ENCODE results near the gene N4BP2L2. TPM values are rescaled to one million over a fixed set of nuclear protein-coding genes. Genes with fewer than 3 reads are reported as not detected.

N4BP2L2 gene
- total RNA-seq, 2 experiments from 2014 or later: 57.5 to 76.3 TPM

GRCh38 chr13:32413284-32413683 lies 125.3 kb downstream of the N4BP2L2 start:
- BruUV-seq (replicated peaks): no TSS peak
- no peaks in the 10 kb centered on the region for H3K9me3 ChIP-seq (ENCODE audit: low read length)
- H3K9me2 ChIP-seq (ENCODE audit: insufficient read depth, low read length): no peaks in the 10 kb centered on the region
- no peaks in the 10 kb centered on the region for H3K36me3 ChIP-seq (ENCODE audit: insufficient read depth, low read length)
- intact Hi-C loops (cut with micrococcal nuclease; ENCODE audit: unreplicated experiment): no loop called here
- ChIA-PET POLR2A (no interaction called here), CTCF (ENCODE audit: unreplicated experiment) (no interaction called here)
- no peaks in the 10 kb centered on the region for H3K4me1 ChIP-seq (ENCODE audit: insufficient read depth, low read length, poor library complexity, severe bottlenecking)
- no peak overlapping the region for H2AFZ ChIP-seq (ENCODE audit: low read length)
- H3K4me2 ChIP-seq (ENCODE audit: low read length): no peak overlapping the region
- H3K27ac ChIP-seq (ENCODE audit: low read depth, low read length, poor library complexity, severe bottlenecking): no peak overlapping the region
- TF ChIP-seq CTCF (conservative IDR thresholded peaks at IDR 0.05; ENCODE audit: low read length): no peak
- no peak for TF ChIP-seq EZH2phosphoT487 (IDR thresholded peaks at IDR 0.05; ENCODE audit: borderline replicate concordance, low read depth, low read length)
- H4K20me1 ChIP-seq (ENCODE audit: insufficient read depth, low read length): no peaks in the 10 kb centered on the region
- no peaks in the 10 kb centered on the region for H3K79me2 ChIP-seq (ENCODE audit: insufficient read depth, low read depth, low read length)
- no peak overlapping the region for H3K4me3 ChIP-seq (ENCODE audit: low read depth, low read length, poor library complexity, severe bottlenecking)
- no peak for DNase-seq (ENCODE audit: low spot score)

DNA sequence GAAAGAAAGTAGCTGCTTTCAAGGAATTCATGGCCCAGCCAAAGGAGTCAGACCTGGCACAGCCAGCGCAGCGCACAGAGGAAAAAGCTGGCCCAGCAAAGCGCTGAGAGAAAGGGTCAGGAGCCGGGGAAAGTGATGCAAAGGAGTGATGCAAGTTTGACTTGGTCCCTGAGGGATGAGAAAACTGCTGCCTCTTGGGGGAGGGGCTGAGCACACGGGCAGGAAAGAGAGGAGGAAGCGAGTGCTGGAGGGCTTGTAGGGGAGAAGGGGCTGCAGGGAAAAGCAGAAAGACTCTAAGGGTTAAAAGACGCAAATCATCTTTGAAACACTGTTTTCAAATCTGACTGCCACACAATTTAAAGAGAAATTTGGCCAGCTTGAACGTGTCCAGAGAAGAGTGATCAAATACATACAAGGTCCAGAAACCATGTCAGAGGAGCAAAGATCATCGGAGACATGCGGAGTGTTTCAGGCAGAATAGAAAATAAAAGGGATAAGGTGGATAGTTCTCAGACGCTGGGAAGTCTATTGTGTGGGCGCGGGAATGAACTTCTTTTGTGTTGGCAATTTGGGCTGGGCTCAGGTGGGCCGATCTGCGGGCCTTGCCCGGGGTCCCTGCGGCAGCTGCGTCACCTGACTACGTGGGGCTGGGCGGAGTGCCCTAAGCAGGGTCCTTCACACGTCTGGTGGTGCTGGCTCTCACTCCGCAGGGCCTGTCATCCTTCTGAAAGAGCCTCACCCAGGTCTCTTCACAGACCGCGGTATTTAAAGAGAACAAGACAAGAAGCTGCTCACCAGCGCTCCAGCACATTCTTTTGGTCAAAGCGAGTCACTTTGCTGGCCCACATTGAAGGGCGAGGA lies 128.8 kb downstream of the N4BP2L2 start:
- no peaks in the 10 kb centered on the region for H4K20me1 ChIP-seq (ENCODE audit: insufficient read depth, low read length)
- ChIA-PET CTCF (ENCODE audit: unreplicated experiment) (no interaction called here), POLR2A (no interaction called here)
- DNase-seq (ENCODE audit: low spot score): no peak
- BruUV-seq (replicated peaks): no TSS peak
- TF ChIP-seq EZH2phosphoT487 (IDR thresholded peaks at IDR 0.05; ENCODE audit: borderline replicate concordance, low read depth, low read length): no peak
- no peak for TF ChIP-seq CTCF (conservative IDR thresholded peaks at IDR 0.05; ENCODE audit: low read length)
- intact Hi-C loops (cut with micrococcal nuclease; ENCODE audit: unreplicated experiment): no loop called here
- no peaks in the 10 kb centered on the region for H3K9me2 ChIP-seq (ENCODE audit: insufficient read depth, low read length)
- no peak overlapping the region for H3K4me2 ChIP-seq (ENCODE audit: low read length)
- no peaks in the 10 kb centered on the region for H3K9me3 ChIP-seq (ENCODE audit: low read length)
- no peaks in the 10 kb centered on the region for H3K36me3 ChIP-seq (ENCODE audit: insufficient read depth, low read length)
- no peak overlapping the region for H3K4me3 ChIP-seq (ENCODE audit: low read depth, low read length, poor library complexity, severe bottlenecking)
- no peaks in the 10 kb centered on the region for H3K79me2 ChIP-seq (ENCODE audit: insufficient read depth, low read depth, low read length)
- H3K4me1 ChIP-seq (ENCODE audit: insufficient read depth, low read length, poor library complexity, severe bottlenecking): no peaks in the 10 kb centered on the region
- H3K27ac ChIP-seq (ENCODE audit: low read depth, low read length, poor library complexity, severe bottlenecking): no peak overlapping the region
- no peak overlapping the region for H2AFZ ChIP-seq (ENCODE audit: low read length)

GRCh38 chr13:32409001-32409313 lies 129.6 kb downstream of the N4BP2L2 start:
- ChIA-PET CTCF (ENCODE audit: unreplicated experiment) (no interaction called here), POLR2A (no interaction called here)
- no peaks in the 10 kb centered on the region for H3K4me1 ChIP-seq (ENCODE audit: insufficient read depth, low read length, poor library complexity, severe bottlenecking)
- TF ChIP-seq CTCF (conservative IDR thresholded peaks at IDR 0.05; ENCODE audit: low read length): no peak
- H4K20me1 ChIP-seq (ENCODE audit: insufficient read depth, low read length): no peaks in the 10 kb centered on the region
- H3K27ac ChIP-seq (ENCODE audit: low read depth, low read length, poor library complexity, severe bottlenecking): no peak overlapping the region
- H3K4me2 ChIP-seq (ENCODE audit: low read length): no peak overlapping the region
- H3K9me3 ChIP-seq (ENCODE audit: low read length): no peaks in the 10 kb centered on the region
- intact Hi-C loops (cut with micrococcal nuclease; ENCODE audit: unreplicated experiment): no loop called here
- H3K79me2 ChIP-seq (ENCODE audit: insufficient read depth, low read depth, low read length): no peaks in the 10 kb centered on the region
- no peaks in the 10 kb centered on the region for H3K36me3 ChIP-seq (ENCODE audit: insufficient read depth, low read length)
- H3K9me2 ChIP-seq (ENCODE audit: insufficient read depth, low read length): no peaks in the 10 kb centered on the region
- H2AFZ ChIP-seq (ENCODE audit: low read length): no peak overlapping the region
- no TSS peak for BruUV-seq (replicated peaks)
- DNase-seq (ENCODE audit: low spot score): no peak
- no peak overlapping the region for H3K4me3 ChIP-seq (ENCODE audit: low read depth, low read length, poor library complexity, severe bottlenecking)

Data from OCI-LY7 (cell line).